Trophoblast cell (in vitro differentiated cells and primary cell): ENCODE results near the gene CLCN7.

Experiments used
- DNase-seq, 2 donors: peaks; one replicate each; pipeline ENCODE4 v3.0.0-alpha.2; 2016
- H2AFZ ChIP-seq: 2 replicates; pipeline ENCODE4 v1.6.1; 2013; ENCODE audit warnings: low read length, moderate library complexity, mild to moderate bottlenecking; ENCODE audit not compliant: insufficient read depth, poor library complexity
- H2AK5ac ChIP-seq: 2 replicates; pipeline ENCODE4 v1.6.1; 2013; ENCODE audit warnings: mild to moderate bottlenecking, low read length
- H2BK120ac ChIP-seq: 2 replicates; pipeline ENCODE4 v1.6.1; 2013; ENCODE audit warnings: low read length, mild to moderate bottlenecking, moderate library complexity; ENCODE audit not compliant: insufficient read depth, poor library complexity
- H2BK12ac ChIP-seq: 2 replicates; pipeline ENCODE4 v1.6.1; 2013; ENCODE audit warnings: mild to moderate bottlenecking, low read length, moderate library complexity
- H2BK5ac ChIP-seq: 2 replicates; pipeline ENCODE4 v1.6.1; 2013; ENCODE audit warnings: low read length, low read depth, moderate library complexity, mild to moderate bottlenecking; ENCODE audit not compliant: poor library complexity
- H3K14ac ChIP-seq: 2 replicates; pipeline ENCODE4 v1.6.1; 2013; ENCODE audit warnings: mild to moderate bottlenecking, low read length
- H3K18ac ChIP-seq: 2 replicates; pipeline ENCODE4 v1.6.1; 2013; ENCODE audit warnings: mild to moderate bottlenecking, low read length
- H3K23ac ChIP-seq: 2 replicates; pipeline ENCODE4 v1.6.1; 2013; ENCODE audit warnings: low read length
- H3K27ac ChIP-seq: 2 replicates; pipeline ENCODE4 v1.5.1; 2013; ENCODE audit warnings: low read depth, mild to moderate bottlenecking, inconsistent platforms, low read length, moderate library complexity
- H3K27me3 ChIP-seq: 2 replicates; pipeline ENCODE4 v1.6.1; 2013; ENCODE audit warnings: inconsistent platforms, mild to moderate bottlenecking, low read length, moderate library complexity; ENCODE audit not compliant: insufficient read depth
- H3K36me3 ChIP-seq, 2 experiments: 1 replicate in 1 of 2; 2 replicates in 1 of 2; pipeline ENCODE4 v1.6.1; 2013; ENCODE audit warnings: low read length in 2 of 2, mild to moderate bottlenecking in 2 of 2, moderate library complexity in 1 of 2; ENCODE audit not compliant: insufficient read depth in 2 of 2, control insufficient read depth in 1 of 2
- H3K4ac ChIP-seq: 2 replicates; pipeline ENCODE4 v1.6.1; 2013; ENCODE audit warnings: low read depth, mild to moderate bottlenecking, low read length, moderate library complexity
- H3K4me1 ChIP-seq, 2 experiments: 1 replicate in 1 of 2; 2 replicates in 1 of 2; pipeline ENCODE4 v1.6.1; 2013; ENCODE audit warnings: low read length in 2 of 2, mild to moderate bottlenecking in 2 of 2, moderate library complexity in 1 of 2; ENCODE audit not compliant: insufficient read depth in 2 of 2, control insufficient read depth in 1 of 2
- H3K4me2 ChIP-seq: 2 replicates; pipeline ENCODE4 v1.6.1; 2013; ENCODE audit warnings: inconsistent platforms, mild to moderate bottlenecking, low read length, moderate library complexity
- H3K4me3 ChIP-seq: 2 replicates; pipeline ENCODE4 v1.5.1; 2013; ENCODE audit warnings: mild to moderate bottlenecking, low read depth, low read length, inconsistent platforms
- H3K79me1 ChIP-seq: one replicate; pipeline ENCODE4 v1.6.1; 2013; ENCODE audit warnings: low read length
- H3K79me2 ChIP-seq: 2 replicates; pipeline ENCODE4 v1.6.1; 2013; ENCODE audit warnings: low read length, mild to moderate bottlenecking; ENCODE audit not compliant: control insufficient read depth, insufficient read depth, poor library complexity
- H3K9ac ChIP-seq: 2 replicates; pipeline ENCODE4 v1.6.1; 2013; ENCODE audit warnings: mild to moderate bottlenecking, low read length
- H3K9me3 ChIP-seq: 2 replicates; pipeline ENCODE4 v1.6.1; 2013; ENCODE audit warnings: low read depth, mild to moderate bottlenecking, control low read depth, inconsistent platforms, low read length; ENCODE audit not compliant: insufficient read depth
- H4K12ac ChIP-seq: 2 replicates; pipeline ENCODE4 v1.6.1; 2013; ENCODE audit warnings: low read depth, mild to moderate bottlenecking, low read length, moderate library complexity
- H4K8ac ChIP-seq: 2 replicates; pipeline ENCODE4 v1.6.1; 2013; ENCODE audit warnings: low read depth, mild to moderate bottlenecking, low read length, moderate library complexity
- H4K91ac ChIP-seq: one replicate; pipeline ENCODE4 v1.6.1; 2013; ENCODE audit warnings: low read depth, mild to moderate bottlenecking, low read length, moderate library complexity
- WGBS: extraction: QIAGEN DNeasy Blood & Tissue Kit; methylation state at CpG from one replicate; pipeline ENCODE4 v1.1.7; 2013; ENCODE audit warnings: missing lambda C conversion rate; ENCODE audit not compliant: insufficient read length, insufficient coverage; ENCODE audit errors: extremely low coverage; 5-methylcytosine and 5-hydroxymethylcytosine counted together

The CLCN7 gene

GRCh38 chr16:1426734-1427471 is 47.9 kb downstream of the CLCN7 start:
- Histone ChIP-seq H2BK12ac (no peak overlapping the region), H3K79me2 (no peaks in the 10 kb centered on the region), H4K12ac (no peak overlapping the region), H4K91ac (no peak overlapping the region), H3K9me3 (peaks cover 3% of the 10 kb centered on the region), H4K8ac (no peak overlapping the region), H3K36me3 (no peaks in the 10 kb centered on the region), H3K27me3 (no peaks in the 10 kb centered on the region), H2AFZ (no peak overlapping the region), H3K18ac (no peak overlapping the region), H2BK120ac (no peak overlapping the region), H3K4ac (no peak overlapping the region), H3K23ac (no peak overlapping the region), H2BK5ac (no peak overlapping the region), H3K9ac (no peak overlapping the region), H3K27ac (no peak overlapping the region), H3K4me1 (no peaks in the 10 kb centered on the region), H3K4me3 (no peak overlapping the region), H3K14ac (no peak overlapping the region), H2AK5ac (no peak overlapping the region), H3K79me1 (no peaks in the 10 kb centered on the region), H3K4me2 (no peak overlapping the region)
- no CpG with 5 or more reads among the region's 42 CpGs for WGBS
- no peak for DNase-seq

GRCh38 chr16:1425616-1426370 is 49.0 kb downstream of the CLCN7 start:
- WGBS = no CpG with 5 or more reads among the region's 16 CpGs
- H3K4me3 ChIP-seq = no peak overlapping the region

GRCh38 chr16:1424028-1424427 is 50.8 kb downstream of the CLCN7 start:
- Histone ChIP-seq H3K79me2 (peaks cover 3% of the 10 kb centered on the region), H3K4me1 (peaks cover 2 to 5% of the 10 kb centered on the region in 2 experiments), H3K36me3 (no peaks in the 10 kb centered on the region), H3K9ac (no peak overlapping the region), H2AFZ (no peak overlapping the region), H3K27ac (no peak overlapping the region), H3K18ac (no peak overlapping the region), H4K12ac (no peak overlapping the region), H2BK5ac (no peak overlapping the region), H2AK5ac (no peak overlapping the region), H3K9me3 (peaks cover 3% of the 10 kb centered on the region), H3K14ac (no peak overlapping the region), H3K4me3 (no peak overlapping the region), H3K79me1 (peaks cover 8% of the 10 kb centered on the region), H2BK12ac (no peak overlapping the region), H3K27me3 (no peaks in the 10 kb centered on the region), H3K23ac (no peak overlapping the region), H2BK120ac (no peak overlapping the region), H3K4ac (no peak overlapping the region), H4K8ac (no peak overlapping the region), H3K4me2 (no peak overlapping the region), H4K91ac (no peak overlapping the region)
- DNase-seq = no peak
- whole genome bisulfite sequencing = no CpG with 5 or more reads among the region's 12 CpGs

More at GRCh38 chr16:1425616-1426370, 49.0 kb downstream of the CLCN7 start:
- Histone ChIP-seq H3K4me1 (peaks cover 0 to 2% of the 10 kb centered on the region in 2 experiments), H4K91ac (no peak overlapping the region), H3K36me3 (no peaks in the 10 kb centered on the region), H2AK5ac (peak overlapping the region; percentile 32), H3K4me2 (no peak overlapping the region), H3K4ac (no peak overlapping the region), H3K79me1 (peaks cover 4% of the 10 kb centered on the region), H2BK12ac (no peak overlapping the region), H3K9me3 (peaks cover 3% of the 10 kb centered on the region), H3K27ac (no peak overlapping the region), H3K14ac (no peak overlapping the region), H3K27me3 (no peaks in the 10 kb centered on the region), H3K23ac (no peak overlapping the region), H4K12ac (no peak overlapping the region), H3K18ac (no peak overlapping the region), H2BK120ac (no peak overlapping the region), H2AFZ (no peak overlapping the region), H3K9ac (no peak overlapping the region), H2BK5ac (no peak overlapping the region), H3K79me2 (peaks cover 3% of the 10 kb centered on the region), H4K8ac (no peak overlapping the region)
- no peak for DNase-seq

GRCh38 chr16:1422076-1422475 is 52.8 kb downstream of the CLCN7 start:
- Histone ChIP-seq H3K36me3 (peaks cover 3% of the 10 kb centered on the region in 2 experiments), H3K4me1 (peaks cover 2 to 5% of the 10 kb centered on the region in 2 experiments), H4K91ac (no peak overlapping the region), H3K9ac (no peak overlapping the region), H3K4me3 (no peak overlapping the region), H2AFZ (no peak overlapping the region), H4K12ac (no peak overlapping the region), H3K18ac (no peak overlapping the region), H2BK5ac (no peak overlapping the region), H3K79me2 (peaks cover 3% of the 10 kb centered on the region), H3K79me1 (peaks cover 8% of the 10 kb centered on the region), H3K4me2 (no peak overlapping the region), H3K14ac (no peak overlapping the region), H3K4ac (no peak overlapping the region), H2AK5ac (no peak overlapping the region), H3K27me3 (no peaks in the 10 kb centered on the region), H3K27ac (no peak overlapping the region), H3K9me3 (peaks cover 3% of the 10 kb centered on the region), H2BK12ac (no peak overlapping the region), H2BK120ac (no peak overlapping the region), H3K23ac (no peak overlapping the region), H4K8ac (no peak overlapping the region)
- peak; percentile 29 to 54 for DNase-seq
- no CpG with 5 or more reads among the region's 10 CpGs for WGBS
